Fibroblast of mammary gland (primary cell): ENCODE measurements around the gene KREMEN1.

Source experiments
- DNase-seq: peaks from one replicate; pipeline ENCODE4 v3.0.0-alpha.2; 2010; ENCODE audit warnings: low read depth
- H3K4me3 ChIP-seq: 2 replicates; pipeline ENCODE4 v1.5.1; 2011; ENCODE audit warnings: low read depth, mild to moderate bottlenecking, low read length, moderate library complexity; ENCODE audit not compliant: control insufficient read depth
- CTCF ChIP-seq: conservative IDR thresholded peaks from 2 replicates; pipeline ENCODE4 v1.5.1; 2011; ENCODE audit warnings: low read depth, low read length, inconsistent platforms; ENCODE audit not compliant: control insufficient read depth, insufficient read depth

Gene KREMEN1

GRCh38 chr22:29105468-29105867, 32.6 kb downstream of the KREMEN1 start:
- peak; percentile 44 for DNase-seq
- TF ChIP-seq CTCF, result no peak
- H3K4me3 ChIP-seq, result no peak overlapping the region

GRCh38 chr22:29106839-29107238, 34.0 kb downstream of the KREMEN1 start:
- H3K4me3 ChIP-seq, result no peak overlapping the region
- no peak for DNase-seq
- no peak for TF ChIP-seq CTCF

GRCh38 chr22:29108137-29108536, 35.3 kb downstream of the KREMEN1 start:
- H3K4me3 ChIP-seq, result no peak overlapping the region
- TF ChIP-seq CTCF, result no peak
- DNase-seq, result peak; percentile 70

- peak; percentile 40 for DNase-seq
- TF ChIP-seq CTCF, result no peak
- no peak overlapping the region for H3K4me3 ChIP-seq
These were observed 37.0 kb downstream of the KREMEN1 start for GRCh38 chr22:29109822-29110221.

- no peak for TF ChIP-seq CTCF
- no peak overlapping the region for H3K4me3 ChIP-seq
- DNase-seq, result no peak
These were observed 38.1 kb downstream of the KREMEN1 start for GRCh38 chr22:29110946-29111345.

- TF ChIP-seq CTCF, result no peak
- no peak for DNase-seq
These were observed 39.3 kb downstream of the KREMEN1 start for GRCh38 chr22:29112121-29112520.

GRCh38 chr22:29112681-29113080, 39.8 kb downstream of the KREMEN1 start:
- no peak for TF ChIP-seq CTCF
- DNase-seq, result no peak
- H3K4me3 ChIP-seq, result no peak overlapping the region

More at GRCh38 chr22:29112121-29112520, 39.3 kb downstream of the KREMEN1 start:
- H3K4me3 ChIP-seq, result no peak overlapping the region
